Endothelial cell (in vitro differentiated cells): Measurements from ENCODE around the gene OGT. TPM values are rescaled to one million over a fixed set of nuclear protein-coding genes. Genes with fewer than 3 reads are reported as not detected.
"Not testable (repeated sequence)": the region's sequence is repeated elsewhere in the genome, so short reads cannot be mapped to it uniquely, and the experiment has no call there.

Experiments used
- DNase-seq: peaks from one replicate; pipeline ENCODE4 v3.0.0; 2021; ENCODE audit warnings: low spot score
- H3K27ac Mint-ChIP-seq: one replicate; pipeline ENCODE4 v1.8.0; 2021; ENCODE audit warnings: mixed read lengths, inconsistent platforms; ENCODE audit not compliant: unreplicated experiment
- H3K27me3 Mint-ChIP-seq: one replicate; pipeline ENCODE4 v1.8.0; 2021; ENCODE audit warnings: mild to moderate bottlenecking, moderate library complexity, mixed read lengths, inconsistent platforms; ENCODE audit not compliant: unreplicated experiment
- H3K36me3 Mint-ChIP-seq: one replicate; pipeline ENCODE4 v1.8.0; 2021; ENCODE audit warnings: mild to moderate bottlenecking, low read depth, mixed read lengths, inconsistent platforms; ENCODE audit not compliant: unreplicated experiment
- H3K4me1 Mint-ChIP-seq: one replicate; pipeline ENCODE4 v1.8.0; 2021; ENCODE audit warnings: mild to moderate bottlenecking, mixed read lengths, inconsistent platforms; ENCODE audit not compliant: unreplicated experiment
- H3K4me3 Mint-ChIP-seq: one replicate; pipeline ENCODE4 v1.8.0; 2021; ENCODE audit warnings: mild to moderate bottlenecking, mixed read lengths, inconsistent platforms; ENCODE audit not compliant: unreplicated experiment
- H3K9me3 Mint-ChIP-seq: one replicate; pipeline ENCODE4 v1.8.0; 2021; ENCODE audit warnings: mixed read lengths, inconsistent platforms; ENCODE audit not compliant: unreplicated experiment
- CTCF ChIP-seq: fragments of 200-600 bp; sonication (generic); IDR thresholded peaks from one replicate; pipeline ENCODE4 v1.5.0; 2021; ENCODE audit warnings: antibody characterized with exemption; ENCODE audit not compliant: unreplicated experiment
- total RNA-seq: library from RNA; stranded (reverse); fragmentation: NEBNext Ultra II Directional; extraction: Animal tissue kit (Norgen Biotek cat#: 25700); gene quantifications from one replicate; pipeline ENCODE4 v1.2.1, GENCODE V29; 2021; ENCODE audit not compliant: unreplicated experiment

The OGT gene
- total RNA-seq, 1 donor from 2014 or later, result 139 TPM

DNA sequence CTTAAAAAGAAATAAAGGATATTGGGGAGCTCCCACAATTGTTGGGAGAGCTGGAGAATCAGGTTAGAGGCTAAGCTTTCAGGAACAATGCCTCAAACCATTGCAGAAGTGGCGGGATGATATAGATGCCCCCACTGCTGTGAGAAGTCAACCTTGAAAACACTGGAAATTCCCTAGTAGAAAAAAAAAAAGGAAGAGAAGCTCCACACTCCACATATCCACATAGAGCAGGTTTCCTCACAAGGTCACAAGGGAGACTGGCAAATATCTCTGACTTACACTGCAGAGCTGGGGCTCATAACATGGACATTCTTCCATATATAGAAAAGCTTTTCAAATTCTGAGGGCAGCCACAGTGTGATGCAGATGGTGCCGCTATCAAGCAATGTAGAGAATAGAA is 22.7 kb upstream of the OGT start:
- H3K27ac Mint-ChIP-seq, result no peak overlapping the region
- peaks cover 4% of the 10 kb centered on the region for H3K9me3 Mint-ChIP-seq
- H3K36me3 Mint-ChIP-seq, result peaks cover 6% of the 10 kb centered on the region
- H3K27me3 Mint-ChIP-seq, result peaks cover 2% of the 10 kb centered on the region
- no peak for DNase-seq
- TF ChIP-seq CTCF, result no peak
- H3K4me1 Mint-ChIP-seq, result no peaks in the 10 kb centered on the region
- no peak overlapping the region for H3K4me3 Mint-ChIP-seq

DNA sequence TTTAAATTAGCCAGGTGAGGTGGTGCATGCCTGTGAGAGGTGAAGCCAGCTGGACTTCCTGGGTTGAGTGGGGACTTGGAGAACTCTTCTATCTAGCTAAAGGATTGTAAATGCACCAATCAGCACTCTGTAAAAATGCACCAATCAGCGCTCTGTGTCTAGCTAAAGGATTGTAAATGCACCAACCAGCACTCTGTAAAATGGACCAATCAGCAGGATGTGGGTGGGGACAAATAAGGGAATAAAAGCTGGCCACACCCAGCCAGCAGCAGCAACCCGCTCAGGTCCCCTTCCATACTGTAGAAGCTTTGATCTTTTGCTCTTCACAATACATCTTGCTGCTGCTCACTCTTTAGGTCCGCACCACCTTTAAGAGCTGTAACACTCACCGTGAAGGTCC is 19.2 kb upstream of the OGT start:
- not testable (repeated sequence) for H3K27me3 Mint-ChIP-seq, H3K27ac Mint-ChIP-seq, H3K4me1 Mint-ChIP-seq, DNase-seq, H3K36me3 Mint-ChIP-seq, H3K4me3 Mint-ChIP-seq, H3K9me3 Mint-ChIP-seq

- no peak overlapping the region for H3K27ac Mint-ChIP-seq
- H3K4me3 Mint-ChIP-seq, result no peak overlapping the region
- TF ChIP-seq CTCF, result no peak
- H3K27me3 Mint-ChIP-seq, result peaks cover 2% of the 10 kb centered on the region
- H3K36me3 Mint-ChIP-seq, result peaks cover 6% of the 10 kb centered on the region
- H3K4me1 Mint-ChIP-seq, result no peaks in the 10 kb centered on the region
- no peak for DNase-seq
- H3K9me3 Mint-ChIP-seq, result peaks cover 4% of the 10 kb centered on the region
Measured at GRCh38 chrX:71514367-71515037, 18.4 kb upstream of the OGT start.

DNA sequence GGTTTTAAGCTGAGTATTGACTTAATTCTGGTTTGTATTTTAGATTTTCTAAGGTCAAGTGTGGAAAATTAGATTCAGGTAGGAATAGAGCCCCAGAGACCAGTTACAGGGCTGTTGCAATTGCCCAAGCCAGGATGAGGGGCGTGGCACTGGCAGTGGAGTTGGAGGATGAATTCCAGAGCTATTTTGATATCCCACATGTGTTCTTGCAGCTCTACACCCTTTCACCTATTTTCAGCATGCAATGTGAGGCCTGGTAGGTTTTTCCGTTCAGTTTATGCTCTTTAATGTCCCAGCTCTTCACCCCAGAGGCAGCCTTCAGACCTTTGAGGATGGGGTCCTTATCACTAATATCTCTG is 17.9 kb upstream of the OGT start:
- Mint-ChIP-seq H3K27me3 (peaks cover 2% of the 10 kb centered on the region), H3K27ac (no peak overlapping the region), H3K9me3 (peaks cover 4% of the 10 kb centered on the region), H3K4me1 (no peaks in the 10 kb centered on the region), H3K36me3 (peaks cover 6% of the 10 kb centered on the region), H3K4me3 (no peak overlapping the region)
- no peak for TF ChIP-seq CTCF
- no peak for DNase-seq

DNA sequence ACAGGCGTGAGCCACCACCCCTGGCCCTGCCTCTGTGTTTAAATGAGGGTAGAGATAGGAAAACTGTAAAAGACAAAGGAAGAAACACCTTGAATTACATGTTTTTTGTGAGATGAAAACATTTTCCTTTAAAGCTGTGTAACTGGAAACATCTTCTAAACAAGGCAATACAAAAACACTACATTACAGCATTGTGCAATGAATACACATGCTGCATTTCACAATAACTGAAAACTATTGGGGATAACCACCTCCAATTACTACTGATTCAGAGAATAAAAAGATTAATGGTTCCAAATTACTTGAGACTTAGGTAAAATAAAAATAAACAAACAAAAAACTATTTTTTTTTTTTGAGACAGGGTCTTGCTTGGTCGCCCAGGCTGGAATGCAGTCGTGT is 7.6 kb upstream of the OGT start:
- Mint-ChIP-seq H3K4me1 (no peaks in the 10 kb centered on the region), H3K9me3 (no peaks in the 10 kb centered on the region), H3K36me3 (peaks cover 3% of the 10 kb centered on the region), H3K27ac (no peak overlapping the region), H3K4me3 (no peak overlapping the region), H3K27me3 (no peaks in the 10 kb centered on the region)
- DNase-seq, result no peak
- no peak for TF ChIP-seq CTCF
